HL-60 (cell line): ENCODE data around the gene ZFP3.

ENCODE experiments used
- POLR2AphosphoS5 ChIP-seq: IDR thresholded peaks from 2 replicates; pipeline ENCODE4 v1.6.1; 2012; ENCODE audit warnings: low read depth
- TF ChIP-seq, protein P1 (sequence below): IDR thresholded peaks from one replicate; pipeline ENCODE4 v1.5.1; 2011; ENCODE audit warnings: low read length, control low read depth, inconsistent platforms; ENCODE audit not compliant: insufficient read depth

DNA sequence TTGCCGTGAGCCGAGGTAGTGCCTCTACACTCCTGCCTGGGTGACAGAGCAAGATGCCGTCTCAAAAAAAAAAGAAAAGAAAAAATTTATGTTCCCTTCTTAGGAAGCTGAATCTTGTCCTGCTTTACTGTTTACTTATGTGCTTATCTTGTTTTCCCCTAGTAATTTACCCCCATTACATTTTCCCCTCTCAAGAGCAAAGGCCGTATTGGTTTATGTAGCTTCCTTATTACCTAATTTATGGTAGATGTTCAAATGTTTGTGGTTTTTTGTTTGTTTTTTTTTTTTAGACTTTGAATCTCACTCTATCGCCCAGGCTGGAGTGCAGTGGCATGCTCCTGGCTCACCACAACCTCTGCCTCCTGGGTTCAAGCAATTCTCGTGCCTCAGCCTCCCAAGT lies 32.8 kb upstream of the ZFP3 start:
- TF ChIP-seq, protein P1, sequence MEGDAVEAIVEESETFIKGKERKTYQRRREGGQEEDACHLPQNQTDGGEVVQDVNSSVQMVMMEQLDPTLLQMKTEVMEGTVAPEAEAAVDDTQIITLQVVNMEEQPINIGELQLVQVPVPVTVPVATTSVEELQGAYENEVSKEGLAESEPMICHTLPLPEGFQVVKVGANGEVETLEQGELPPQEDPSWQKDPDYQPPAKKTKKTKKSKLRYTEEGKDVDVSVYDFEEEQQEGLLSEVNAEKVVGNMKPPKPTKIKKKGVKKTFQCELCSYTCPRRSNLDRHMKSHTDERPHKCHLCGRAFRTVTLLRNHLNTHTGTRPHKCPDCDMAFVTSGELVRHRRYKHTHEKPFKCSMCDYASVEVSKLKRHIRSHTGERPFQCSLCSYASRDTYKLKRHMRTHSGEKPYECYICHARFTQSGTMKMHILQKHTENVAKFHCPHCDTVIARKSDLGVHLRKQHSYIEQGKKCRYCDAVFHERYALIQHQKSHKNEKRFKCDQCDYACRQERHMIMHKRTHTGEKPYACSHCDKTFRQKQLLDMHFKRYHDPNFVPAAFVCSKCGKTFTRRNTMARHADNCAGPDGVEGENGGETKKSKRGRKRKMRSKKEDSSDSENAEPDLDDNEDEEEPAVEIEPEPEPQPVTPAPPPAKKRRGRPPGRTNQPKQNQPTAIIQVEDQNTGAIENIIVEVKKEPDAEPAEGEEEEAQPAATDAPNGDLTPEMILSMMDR: no peak
- no peak for TF ChIP-seq POLR2AphosphoS5
